DND-41 (cell line): ENCODE results near the gene LTBP1.
"Not testable (repeated sequence)": the region's sequence is repeated elsewhere in the genome, so short reads cannot be mapped to it uniquely, and the experiment has no call there.

Experiments used
- EZH2 ChIP-seq: IDR thresholded peaks from 3 replicates; pipeline ENCODE4 v1.6.1; 2012; ENCODE audit warnings: borderline replicate concordance, low read depth, mild to moderate bottlenecking, moderate library complexity, low read length, inconsistent platforms; ENCODE audit not compliant: severe bottlenecking
- TF ChIP-seq, protein P1 (sequence below): IDR thresholded peaks from 2 replicates; pipeline ENCODE4 v1.5.1; 2012; ENCODE audit warnings: borderline replicate concordance, low read length, moderate library complexity, mild to moderate bottlenecking; ENCODE audit not compliant: poor library complexity, severe bottlenecking; ENCODE audit errors: extremely low read depth

DNA sequence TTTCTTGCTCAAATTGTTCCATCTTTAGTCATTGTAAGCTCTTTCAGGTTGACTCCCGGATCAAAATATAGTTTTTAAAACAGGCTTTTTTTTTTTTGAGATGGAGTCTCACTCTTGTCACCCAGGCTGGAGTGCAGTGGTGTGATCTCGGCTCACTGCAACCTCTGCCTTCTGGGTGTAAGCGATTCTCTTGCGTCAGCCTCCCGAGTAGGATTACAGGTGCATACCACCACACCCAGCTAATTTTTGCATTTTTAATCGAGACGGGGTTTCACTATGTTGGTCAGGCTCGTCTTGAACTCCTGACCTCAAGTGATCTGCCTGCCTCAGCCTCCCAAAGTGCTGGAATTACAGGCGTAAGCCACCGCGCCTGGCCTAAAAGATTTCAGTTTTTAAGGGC is 106.0 kb downstream of the LTBP1 start:
- TF ChIP-seq, protein P1, sequence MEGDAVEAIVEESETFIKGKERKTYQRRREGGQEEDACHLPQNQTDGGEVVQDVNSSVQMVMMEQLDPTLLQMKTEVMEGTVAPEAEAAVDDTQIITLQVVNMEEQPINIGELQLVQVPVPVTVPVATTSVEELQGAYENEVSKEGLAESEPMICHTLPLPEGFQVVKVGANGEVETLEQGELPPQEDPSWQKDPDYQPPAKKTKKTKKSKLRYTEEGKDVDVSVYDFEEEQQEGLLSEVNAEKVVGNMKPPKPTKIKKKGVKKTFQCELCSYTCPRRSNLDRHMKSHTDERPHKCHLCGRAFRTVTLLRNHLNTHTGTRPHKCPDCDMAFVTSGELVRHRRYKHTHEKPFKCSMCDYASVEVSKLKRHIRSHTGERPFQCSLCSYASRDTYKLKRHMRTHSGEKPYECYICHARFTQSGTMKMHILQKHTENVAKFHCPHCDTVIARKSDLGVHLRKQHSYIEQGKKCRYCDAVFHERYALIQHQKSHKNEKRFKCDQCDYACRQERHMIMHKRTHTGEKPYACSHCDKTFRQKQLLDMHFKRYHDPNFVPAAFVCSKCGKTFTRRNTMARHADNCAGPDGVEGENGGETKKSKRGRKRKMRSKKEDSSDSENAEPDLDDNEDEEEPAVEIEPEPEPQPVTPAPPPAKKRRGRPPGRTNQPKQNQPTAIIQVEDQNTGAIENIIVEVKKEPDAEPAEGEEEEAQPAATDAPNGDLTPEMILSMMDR: not testable (repeated sequence)
- not testable (repeated sequence) for TF ChIP-seq EZH2
